ENCODE data around the gene CYB5D1.

DNA sequence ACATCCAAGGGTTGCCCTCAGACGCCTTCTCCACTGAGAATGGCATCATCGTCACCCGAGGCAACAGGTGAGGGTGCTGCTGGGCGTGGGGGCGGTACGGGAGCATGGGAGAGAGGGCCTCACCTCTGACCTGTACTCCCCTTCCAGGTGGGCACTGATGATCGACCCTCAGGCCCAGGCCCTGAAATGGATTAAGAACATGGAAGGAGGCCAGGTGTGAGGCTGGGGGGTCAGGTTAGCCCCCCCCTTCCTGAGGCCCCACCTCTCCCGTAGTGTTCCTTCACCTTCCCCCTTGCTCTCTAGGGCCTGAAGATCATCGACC lies 40.2 kb upstream of the CYB5D1 start:
- TF ChIP-seq CTCF (IDR thresholded peaks at IDR 0.05; ENCODE audit: low read depth, low read length), result no peak
- TF ChIP-seq, protein P1, sequence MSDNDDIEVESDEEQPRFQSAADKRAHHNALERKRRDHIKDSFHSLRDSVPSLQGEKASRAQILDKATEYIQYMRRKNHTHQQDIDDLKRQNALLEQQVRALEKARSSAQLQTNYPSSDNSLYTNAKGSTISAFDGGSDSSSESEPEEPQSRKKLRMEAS (IDR thresholded peaks at IDR 0.05; ENCODE audit: low read depth, low read length), result no peak

Data from NB4 (cell line).